ENCODE data around the gene LMO4.

The LMO4 gene

GRCh38 chr1:87327376-87328271, 1.1 kb upstream of the LMO4 start:
- TF ChIP-seq CREB1 (IDR thresholded peaks at IDR 0.05; ENCODE audit: low read depth), result no peak
- peak; percentile 84; the same call in 1 of the 2 replicates for TF ChIP-seq ZBTB7A (IDR thresholded peaks at IDR 0.05; ENCODE audit: low read depth)

- no peak for TF ChIP-seq MAX (IDR thresholded peaks at IDR 0.05)
- no peak for TF ChIP-seq EP300 (IDR thresholded peaks at IDR 0.05; ENCODE audit: borderline replicate concordance)
- no peak for TF ChIP-seq EGR1 (IDR thresholded peaks at IDR 0.05)
- TF ChIP-seq ZBTB7A (IDR thresholded peaks at IDR 0.05; ENCODE audit: low read depth), result no peak
- TF ChIP-seq CEBPB (IDR thresholded peaks at IDR 0.05), result no peak
- no peak for TF ChIP-seq REST (IDR thresholded peaks at IDR 0.05; ENCODE audit: low read depth)
- no peak for TF ChIP-seq RAD21 (IDR thresholded peaks at IDR 0.05; ENCODE audit: low read depth)
- no peak for TF ChIP-seq TAF1 (IDR thresholded peaks at IDR 0.05; ENCODE audit: low read depth)
Observed at GRCh38 chr1:87329051-87329525, 408 bp downstream of the LMO4 start.

GRCh38 chr1:87329526-87330056, 911 bp downstream of the LMO4 start:
- TF ChIP-seq MAX (IDR thresholded peaks at IDR 0.05), result no peak
- no peak for TF ChIP-seq REST (IDR thresholded peaks at IDR 0.05; ENCODE audit: low read depth)
- no peak for TF ChIP-seq TEAD4 (IDR thresholded peaks at IDR 0.05)
- TF ChIP-seq CREB1 (IDR thresholded peaks at IDR 0.05; ENCODE audit: low read depth), result no peak
- TF ChIP-seq EP300 (IDR thresholded peaks at IDR 0.05; ENCODE audit: borderline replicate concordance), result no peak
- TF ChIP-seq FOXM1 (IDR thresholded peaks at IDR 0.05; ENCODE audit: borderline replicate concordance, low read depth), result no peak
- no peak for TF ChIP-seq USF1 (IDR thresholded peaks at IDR 0.05)
- TF ChIP-seq TAF1 (IDR thresholded peaks at IDR 0.05; ENCODE audit: low read depth), result no peak
- no peak for TF ChIP-seq NFIC (IDR thresholded peaks at IDR 0.05)
- no peak for TF ChIP-seq CEBPB (IDR thresholded peaks at IDR 0.05)
- TF ChIP-seq YY1 (IDR thresholded peaks at IDR 0.05; ENCODE audit: low read depth), result no peak
- TF ChIP-seq ZBTB7A (IDR thresholded peaks at IDR 0.05; ENCODE audit: low read depth), result no peak
- no peak for TF ChIP-seq EGR1 (IDR thresholded peaks at IDR 0.05)
- no peak for TF ChIP-seq TCF12 (IDR thresholded peaks at IDR 0.05; ENCODE audit: low read depth)
- TF ChIP-seq RAD21 (IDR thresholded peaks at IDR 0.05; ENCODE audit: low read depth), result no peak

DNA sequence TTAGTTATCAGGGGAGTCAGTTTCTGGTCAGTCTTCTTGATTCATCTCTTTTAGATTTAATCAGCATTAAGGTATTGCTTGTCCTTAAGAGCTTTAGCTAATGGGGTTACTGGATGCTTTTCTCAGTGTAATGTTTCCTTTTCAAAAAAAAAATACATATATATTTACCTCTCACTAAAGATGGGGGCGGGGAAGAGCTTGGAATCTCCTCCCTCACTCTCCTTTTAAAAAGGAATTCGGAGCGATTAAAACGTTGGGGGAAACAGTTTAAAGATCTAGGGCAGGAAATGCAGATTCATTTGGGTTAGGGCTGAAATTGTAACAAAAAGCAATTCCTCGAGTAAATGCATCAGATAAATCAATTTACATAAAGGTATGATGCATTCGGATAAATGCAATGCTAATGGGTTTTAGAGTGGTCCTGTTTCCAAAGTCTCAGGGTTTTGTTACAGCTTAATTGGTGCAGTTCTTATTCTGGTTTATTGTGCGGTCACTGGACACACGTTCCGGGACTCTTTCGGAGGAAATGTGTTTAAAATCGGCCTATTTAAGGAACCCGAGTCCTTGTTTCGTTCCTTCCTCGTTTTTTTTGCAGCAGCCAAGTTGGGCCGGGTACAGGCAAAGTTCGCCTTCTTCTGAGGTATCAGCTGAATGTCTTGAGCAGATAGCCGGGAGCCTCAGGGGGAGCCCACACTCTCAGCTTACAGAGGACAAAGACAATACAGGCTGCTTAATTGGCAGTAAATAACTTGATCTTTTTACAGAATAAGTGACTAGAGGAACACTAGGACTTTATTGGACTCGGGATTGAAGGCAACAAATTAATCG, 1.6 kb downstream of the LMO4 start:
- TF ChIP-seq ZBTB7A (IDR thresholded peaks at IDR 0.05; ENCODE audit: low read depth) (no peak), NFIC (IDR thresholded peaks at IDR 0.05) (no peak), TEAD4 (IDR thresholded peaks at IDR 0.05) (no peak)

- TF ChIP-seq NFIC (IDR thresholded peaks at IDR 0.05), result no peak
- TF ChIP-seq ZBTB7A (IDR thresholded peaks at IDR 0.05; ENCODE audit: low read depth), result no peak
- TF ChIP-seq TAF1 (IDR thresholded peaks at IDR 0.05; ENCODE audit: low read depth), result no peak
- TF ChIP-seq YY1 (IDR thresholded peaks at IDR 0.05; ENCODE audit: low read depth), result 0 out of 2 replicates have a peak, but pooled peaks have one; percentile 64
- TF ChIP-seq MAX (IDR thresholded peaks at IDR 0.05), result peak; percentile 91
- no peak for TF ChIP-seq EGR1 (IDR thresholded peaks at IDR 0.05)
- TF ChIP-seq EP300 (IDR thresholded peaks at IDR 0.05; ENCODE audit: borderline replicate concordance), result 0 out of 2 replicates have a peak, but pooled peaks have one; percentile 46
- TF ChIP-seq TEAD4 (IDR thresholded peaks at IDR 0.05), result peak; percentile 73; the same call in 1 of the 2 replicates
- no peak for TF ChIP-seq TCF12 (IDR thresholded peaks at IDR 0.05; ENCODE audit: low read depth)
- no peak for TF ChIP-seq FOXM1 (IDR thresholded peaks at IDR 0.05; ENCODE audit: borderline replicate concordance, low read depth)
- no peak for TF ChIP-seq CREB1 (IDR thresholded peaks at IDR 0.05; ENCODE audit: low read depth)
- no peak for TF ChIP-seq RAD21 (IDR thresholded peaks at IDR 0.05; ENCODE audit: low read depth)
- no peak for TF ChIP-seq USF1 (IDR thresholded peaks at IDR 0.05)
- TF ChIP-seq REST (IDR thresholded peaks at IDR 0.05; ENCODE audit: low read depth), result no peak
- TF ChIP-seq CEBPB (IDR thresholded peaks at IDR 0.05), result peak; percentile 81; the same call in 1 of the 2 replicates
Observed at GRCh38 chr1:87330885-87331364, 2.2 kb downstream of the LMO4 start.
